HG03565 (cell line): ENCODE measurements around the gene FCRLA.
"Not testable (repeated sequence)": the region's sequence is repeated elsewhere in the genome, so short reads cannot be mapped to it uniquely, and the experiment has no call there.

ENCODE experiments used
- ATAC-seq: cut with Tn5 transposase; IDR thresholded peaks from one replicate; pipeline ENCODE4 v1.9.1; 2021; ENCODE audit warnings: mild to moderate bottlenecking, moderate library complexity; ENCODE audit not compliant: unreplicated experiment

Gene FCRLA, protein sequence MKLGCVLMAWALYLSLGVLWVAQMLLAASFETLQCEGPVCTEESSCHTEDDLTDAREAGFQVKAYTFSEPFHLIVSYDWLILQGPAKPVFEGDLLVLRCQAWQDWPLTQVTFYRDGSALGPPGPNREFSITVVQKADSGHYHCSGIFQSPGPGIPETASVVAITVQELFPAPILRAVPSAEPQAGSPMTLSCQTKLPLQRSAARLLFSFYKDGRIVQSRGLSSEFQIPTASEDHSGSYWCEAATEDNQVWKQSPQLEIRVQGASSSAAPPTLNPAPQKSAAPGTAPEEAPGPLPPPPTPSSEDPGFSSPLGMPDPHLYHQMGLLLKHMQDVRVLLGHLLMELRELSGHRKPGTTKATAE

DNA sequence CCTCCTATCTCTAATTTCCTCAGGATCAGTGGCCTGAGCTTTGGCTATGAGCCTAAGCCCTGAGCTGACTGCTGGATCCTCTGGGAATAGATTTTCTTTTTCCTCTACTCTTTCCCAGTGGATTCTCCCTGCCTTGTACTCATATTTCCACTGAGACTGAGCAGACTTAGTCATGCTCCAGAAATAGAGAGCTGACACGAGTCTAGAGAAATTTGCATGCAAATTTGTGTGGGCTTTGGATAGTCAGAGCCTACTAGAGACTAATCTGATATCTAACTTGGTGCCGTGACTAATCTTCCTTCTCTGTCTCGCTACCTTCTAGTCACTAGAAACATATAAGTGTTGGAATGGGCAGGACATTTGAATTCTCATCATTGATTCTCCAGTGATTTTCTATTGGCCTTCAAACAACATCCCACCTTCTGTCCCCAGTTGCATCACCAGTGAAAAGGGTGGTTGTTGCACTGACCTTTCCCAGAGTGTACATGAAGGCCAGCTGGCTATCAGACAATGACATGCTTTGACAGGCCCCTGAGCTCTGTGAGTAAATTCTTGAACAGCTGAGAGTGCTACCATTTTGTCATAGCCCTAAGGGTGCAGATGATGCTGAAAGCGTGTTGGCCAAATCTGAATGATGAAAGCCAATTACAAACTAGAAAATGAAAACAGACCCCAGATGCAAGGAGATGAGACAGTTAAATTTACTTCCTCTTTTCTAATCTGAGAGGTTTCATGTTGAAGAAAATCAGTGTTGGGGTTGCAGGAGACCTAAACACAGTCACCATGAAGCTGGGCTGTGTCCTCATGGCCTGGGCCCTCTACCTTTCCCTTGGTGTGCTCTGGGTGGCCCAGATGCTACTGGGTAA is at the start of gene FCRLA:
Gene FCRLA, plus strand, starts transcription at position 748 of the 866 bp plus-strand sequence. Its CDS starts 36 bp downstream, at position 784.
- peak; percentile 57 for ATAC-seq

DNA sequence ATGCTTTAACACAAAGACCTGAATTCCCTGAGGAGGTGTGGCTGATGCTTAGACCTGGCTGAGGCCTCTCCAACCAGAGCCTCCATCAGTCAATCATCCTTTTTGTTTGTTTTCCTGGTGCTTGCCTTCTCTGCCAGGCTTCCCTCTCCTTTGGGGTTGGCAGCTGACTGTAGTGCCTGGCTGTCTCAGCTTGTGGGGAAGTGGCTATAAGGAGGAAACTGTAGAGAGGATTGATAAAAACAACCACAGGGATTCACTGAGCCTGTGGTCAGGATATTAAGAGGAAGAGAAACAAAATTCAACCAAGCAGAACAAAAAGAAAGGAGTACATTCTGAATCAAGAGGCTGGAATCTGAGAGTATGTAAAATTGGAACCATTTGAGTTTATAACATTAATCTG is 48.5 kb upstream of the FCRLA start:
- ATAC-seq = not testable (repeated sequence)

DNA sequence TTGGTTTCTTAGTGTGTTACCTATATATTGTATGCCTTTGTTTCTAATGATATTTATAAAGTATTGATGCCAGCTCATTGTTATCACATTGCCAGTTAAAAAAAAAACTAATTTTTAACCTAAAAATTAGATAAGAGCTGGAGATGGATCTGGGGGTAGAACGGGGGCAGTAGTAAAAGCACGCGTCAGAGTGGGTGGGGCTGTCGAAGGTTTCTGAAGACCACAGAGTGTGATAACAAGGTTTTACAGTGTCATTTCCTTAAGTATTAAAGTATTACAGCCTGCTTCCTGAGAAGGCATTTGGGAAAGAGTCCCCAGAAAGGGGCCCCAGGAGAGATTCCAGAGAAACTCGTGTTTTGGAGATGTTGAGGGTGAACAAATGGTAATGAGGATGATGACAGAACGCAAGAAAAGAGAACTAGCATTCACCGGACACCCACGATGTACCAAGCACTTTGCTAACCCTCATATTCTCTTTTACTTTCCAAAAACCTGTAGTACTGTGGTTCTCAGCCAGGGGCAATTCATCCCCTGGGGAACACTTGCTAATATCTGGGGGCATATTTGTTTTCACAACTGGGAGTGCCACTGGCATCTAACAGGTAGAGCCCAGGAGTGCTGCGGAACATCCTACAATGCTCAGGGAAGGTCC is 45.2 kb upstream of the FCRLA start:
- not testable (repeated sequence) for ATAC-seq

DNA sequence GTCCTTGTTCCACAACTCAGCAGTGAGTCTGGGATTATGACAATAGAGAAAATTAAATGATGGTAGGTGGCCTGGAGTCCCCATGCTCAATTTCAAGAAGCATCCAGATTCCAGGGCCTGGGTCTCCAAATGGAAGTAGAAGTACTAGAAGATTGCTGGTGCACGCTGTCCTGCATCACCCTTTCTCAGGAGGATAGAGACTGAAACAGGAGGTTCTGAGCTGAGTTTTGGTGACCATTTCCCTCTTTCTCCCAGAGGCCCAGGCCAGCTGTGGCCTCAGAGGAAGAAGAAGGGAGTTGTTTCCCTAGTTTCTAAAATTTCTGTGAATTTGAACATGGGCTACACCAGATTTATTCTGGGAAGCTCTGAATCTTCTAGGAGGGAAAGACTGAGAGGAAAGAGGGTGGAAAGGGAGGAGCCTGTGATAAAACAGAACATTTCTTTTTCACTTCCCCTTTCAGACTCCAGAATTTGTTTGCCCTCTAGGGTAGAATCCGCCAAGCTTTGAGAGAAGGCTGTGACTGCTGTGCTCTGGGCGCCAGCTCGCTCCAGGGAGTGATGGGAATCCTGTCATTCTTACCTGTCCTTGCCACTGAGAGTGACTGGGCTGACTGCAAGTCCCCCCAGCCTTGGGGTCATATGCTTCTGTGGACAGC is 44.2 kb upstream of the FCRLA start, which contains the start of gene FCGR2B:
Gene FCGR2B, plus strand, starts transcription at position 460 of the 656 bp plus-strand sequence. Its CDS starts 99 bp downstream, at position 559.
- ATAC-seq = peak; percentile 62

DNA sequence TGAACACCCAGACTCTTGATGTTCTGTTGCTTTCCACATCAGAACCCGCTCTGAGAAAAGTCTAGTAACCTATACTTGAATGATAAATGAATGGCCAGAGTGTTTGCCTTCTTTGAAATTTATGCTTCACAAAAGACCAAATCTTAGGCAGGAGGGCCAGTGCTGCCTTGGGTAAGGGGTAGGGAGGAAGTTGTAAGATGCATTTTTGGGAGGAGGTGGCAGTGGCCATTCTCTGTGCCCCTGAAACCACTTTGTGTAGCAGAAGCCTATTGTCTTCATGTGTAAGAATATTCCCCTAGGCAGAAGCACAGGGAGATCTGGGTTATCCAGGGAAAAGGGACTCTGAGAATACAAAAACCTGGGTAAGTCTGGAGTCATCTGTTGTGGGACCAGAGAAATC is 43.5 kb upstream of the FCRLA start:
- not testable (repeated sequence) for ATAC-seq

DNA sequence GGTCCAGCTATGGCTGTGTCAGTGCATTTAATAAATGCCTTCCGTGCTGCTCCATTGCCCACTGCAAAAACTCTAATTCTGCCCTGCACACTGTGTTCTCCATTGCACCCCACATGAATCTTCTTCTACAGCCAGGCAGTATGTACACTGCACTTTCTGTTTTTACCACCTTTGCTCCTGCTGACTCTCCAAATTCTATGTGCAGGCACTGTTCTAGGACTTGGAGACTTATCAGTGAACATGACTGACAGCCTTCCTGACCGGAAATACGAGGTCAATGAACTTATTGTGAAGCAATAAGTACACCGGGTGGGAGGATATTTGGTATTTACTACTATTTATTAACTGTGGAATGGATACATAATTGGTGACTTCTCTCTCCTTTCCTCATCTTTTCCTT is 42.3 kb upstream of the FCRLA start:
- ATAC-seq = not testable (repeated sequence)

DNA sequence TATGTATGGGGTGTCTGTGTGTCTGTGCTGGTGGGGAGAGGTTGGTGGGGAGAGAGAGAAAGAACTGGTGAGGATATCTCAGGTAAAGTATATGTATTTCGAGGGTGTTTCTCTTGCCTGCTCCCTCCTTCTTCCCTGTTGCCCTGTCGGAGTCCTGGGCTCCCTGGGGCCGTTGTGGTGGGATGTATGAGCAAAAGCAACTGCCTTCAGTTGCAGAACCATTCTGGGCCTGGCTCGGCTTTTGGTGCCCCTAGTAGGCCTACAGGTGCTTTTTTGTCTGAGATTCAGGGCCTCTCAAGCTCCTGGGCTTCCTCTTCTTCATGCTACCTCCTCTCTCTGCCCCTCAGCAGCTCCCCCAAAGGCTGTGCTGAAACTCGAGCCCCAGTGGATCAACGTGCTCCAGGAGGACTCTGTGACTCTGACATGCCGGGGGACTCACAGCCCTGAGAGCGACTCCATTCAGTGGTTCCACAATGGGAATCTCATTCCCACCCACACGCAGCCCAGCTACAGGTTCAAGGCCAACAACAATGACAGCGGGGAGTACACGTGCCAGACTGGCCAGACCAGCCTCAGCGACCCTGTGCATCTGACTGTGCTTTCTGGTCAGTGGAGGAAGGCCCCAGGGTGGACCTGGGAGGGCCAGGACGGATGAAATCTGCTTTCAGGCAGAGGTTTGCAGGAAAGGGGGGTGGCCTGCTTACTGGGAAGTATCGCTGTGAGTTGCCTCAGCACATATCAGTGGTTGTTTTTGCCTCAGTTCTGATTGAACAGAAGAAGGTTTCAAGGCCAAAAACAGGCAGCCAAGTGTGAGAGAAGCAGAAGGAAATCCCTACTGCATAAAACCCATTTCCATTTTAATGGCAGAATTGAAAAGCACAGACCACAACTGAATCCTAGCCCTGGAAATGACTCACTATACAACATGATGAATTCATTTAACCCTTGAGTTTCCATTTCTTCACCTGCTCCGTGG is 35.7 kb upstream of the FCRLA start:
- ATAC-seq = not testable (repeated sequence)

DNA sequence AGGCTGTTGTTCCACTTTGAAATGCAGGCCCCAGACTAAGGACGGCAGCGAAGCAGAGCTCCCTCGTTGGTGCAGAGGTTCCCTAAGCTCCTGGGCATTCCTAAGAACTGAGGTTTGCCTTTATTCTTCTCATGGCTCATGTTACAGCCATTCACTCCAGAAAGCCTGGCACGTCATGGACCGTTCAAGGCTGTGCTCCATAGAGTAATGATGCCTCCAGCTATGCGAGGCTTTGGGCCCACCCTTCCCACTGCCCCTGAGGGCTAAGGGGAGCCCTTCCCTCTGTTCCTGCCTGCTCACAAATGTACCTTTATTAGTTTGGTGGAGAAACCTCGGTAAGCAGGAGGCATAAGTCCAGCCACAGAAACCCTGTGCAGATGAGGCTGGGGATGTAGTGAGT is 33.6 kb upstream of the FCRLA start:
- not testable (repeated sequence) for ATAC-seq

DNA sequence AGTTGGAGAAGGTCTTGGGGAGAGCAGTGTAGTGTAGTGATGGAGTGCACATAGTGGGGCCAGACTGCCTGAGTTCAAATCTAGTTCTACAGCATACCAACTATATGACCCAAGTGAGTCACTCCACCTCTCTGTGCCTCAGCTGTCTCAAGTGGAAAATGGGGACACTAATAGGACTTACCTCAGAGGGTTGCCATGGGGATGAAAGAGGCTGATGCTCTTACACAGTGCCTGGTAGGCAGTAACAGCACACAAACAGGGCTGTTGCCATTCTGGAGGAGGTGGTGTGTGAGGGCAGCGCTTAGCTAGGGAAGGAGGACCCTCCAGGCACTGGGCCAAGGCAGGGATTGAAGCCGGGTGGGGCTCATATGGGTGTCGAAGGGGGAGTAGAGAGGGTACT is 32.6 kb upstream of the FCRLA start:
- ATAC-seq = not testable (repeated sequence)

DNA sequence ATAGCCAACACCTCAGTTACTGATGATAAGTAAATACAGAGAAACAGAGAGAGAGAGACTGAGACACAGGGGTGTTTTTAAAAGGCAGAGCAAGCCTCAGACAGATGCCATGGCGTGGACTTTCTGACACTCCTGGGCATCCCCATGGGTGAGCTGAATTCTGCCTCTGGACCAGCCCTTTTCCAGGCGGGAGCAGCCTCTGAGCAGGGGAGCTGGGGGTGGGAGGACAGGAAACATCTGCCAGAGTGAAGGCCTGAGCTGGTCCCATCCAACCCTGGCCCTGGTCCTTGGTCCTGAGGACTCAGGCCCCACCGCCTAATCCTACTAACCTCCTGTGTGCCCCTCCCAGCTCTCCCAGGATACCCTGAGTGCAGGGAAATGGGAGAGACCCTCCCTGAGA is 32.1 kb upstream of the FCRLA start:
- not testable (repeated sequence) for ATAC-seq

DNA sequence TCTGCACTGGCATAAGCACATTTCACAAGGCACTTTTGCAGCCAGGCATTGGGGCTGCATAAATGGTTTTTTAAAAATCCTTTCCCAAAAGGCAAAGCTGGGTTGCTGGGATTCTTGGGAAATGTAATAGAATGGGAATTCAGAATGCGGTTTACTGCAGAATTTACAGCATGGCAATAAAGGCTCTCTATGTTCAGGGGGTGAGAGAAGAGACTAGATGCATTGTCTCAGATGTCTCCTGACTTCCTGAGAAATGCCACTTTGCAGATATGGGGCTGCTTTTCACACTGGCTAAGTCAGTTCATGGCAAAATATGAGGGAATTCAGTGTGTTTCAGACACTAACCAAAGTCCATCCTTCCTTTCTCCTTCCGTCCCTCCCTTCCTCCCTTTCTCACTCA is 30.6 kb upstream of the FCRLA start:
- ATAC-seq = no peak

DNA sequence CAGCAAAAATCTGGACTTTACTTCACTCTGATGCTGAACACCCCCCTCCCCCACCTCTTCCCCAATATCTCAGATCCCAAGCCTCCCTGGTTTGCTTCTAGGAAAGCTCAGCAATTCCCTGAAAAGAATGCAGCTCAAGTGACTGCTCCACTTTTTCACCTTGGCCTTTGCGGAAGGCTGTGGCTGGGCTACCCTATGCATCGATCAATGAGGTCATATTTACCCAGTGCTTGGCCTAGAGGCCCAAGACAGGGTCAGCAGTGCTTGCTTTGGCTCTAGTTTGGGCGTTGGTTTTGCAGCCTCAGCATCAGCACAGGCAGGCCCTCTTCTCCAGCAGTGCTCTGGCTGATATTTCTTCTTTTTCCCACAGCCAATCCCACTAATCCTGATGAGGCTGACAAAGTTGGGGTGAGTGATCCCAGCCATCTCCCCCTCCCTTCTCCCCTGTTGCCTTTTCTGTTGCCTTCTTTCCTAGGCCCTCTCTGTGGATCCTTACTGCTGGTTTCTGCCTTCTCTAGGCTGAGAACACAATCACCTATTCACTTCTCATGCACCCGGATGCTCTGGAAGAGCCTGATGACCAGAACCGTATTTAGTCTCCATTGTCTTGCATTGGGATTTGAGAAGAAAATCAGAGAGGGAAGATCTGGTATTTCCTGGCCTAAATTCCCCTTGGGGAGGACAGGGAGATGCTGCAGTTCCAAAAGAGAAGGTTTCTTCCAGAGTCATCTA is 29.9 kb upstream of the FCRLA start:
- ATAC-seq = no peak

DNA sequence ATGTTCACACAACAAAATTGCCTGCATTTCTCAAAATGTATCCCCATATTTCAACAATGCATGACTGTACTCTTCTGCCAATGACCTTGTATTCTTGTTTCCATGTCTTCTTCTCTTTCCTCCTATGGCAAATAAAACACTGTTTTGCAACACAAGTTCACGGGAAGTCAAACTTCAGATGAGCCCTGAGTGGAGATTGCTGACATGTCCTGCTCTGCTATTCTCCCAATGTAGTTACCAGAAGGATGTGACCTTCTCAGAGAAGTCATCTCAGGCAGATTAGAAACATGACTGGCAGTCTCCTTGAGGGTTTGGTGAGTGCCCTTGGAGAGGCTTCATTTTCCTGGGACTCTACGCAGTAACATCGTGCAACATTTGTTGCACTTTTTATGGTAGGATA is 28.5 kb upstream of the FCRLA start:
- ATAC-seq = no peak

DNA sequence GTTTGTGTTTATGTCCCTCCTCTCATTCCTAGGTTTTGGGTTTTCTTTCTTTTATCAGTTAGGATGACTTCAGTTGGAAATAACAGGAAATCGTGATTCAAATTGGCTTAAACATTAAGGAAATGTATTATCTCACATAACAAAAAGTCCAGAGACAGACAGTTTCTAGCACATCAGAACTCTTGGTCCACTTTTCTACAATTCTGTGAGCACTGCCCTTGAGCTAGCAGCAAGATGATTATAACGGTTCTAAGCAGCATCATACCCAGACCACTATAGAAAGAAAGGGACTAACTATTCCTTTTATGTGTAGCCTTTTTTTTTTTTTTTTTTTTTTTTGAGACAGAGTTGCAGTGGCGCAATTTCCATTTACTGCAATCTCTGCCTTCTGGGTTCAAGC is 25.1 kb upstream of the FCRLA start:
- ATAC-seq = no peak

DNA sequence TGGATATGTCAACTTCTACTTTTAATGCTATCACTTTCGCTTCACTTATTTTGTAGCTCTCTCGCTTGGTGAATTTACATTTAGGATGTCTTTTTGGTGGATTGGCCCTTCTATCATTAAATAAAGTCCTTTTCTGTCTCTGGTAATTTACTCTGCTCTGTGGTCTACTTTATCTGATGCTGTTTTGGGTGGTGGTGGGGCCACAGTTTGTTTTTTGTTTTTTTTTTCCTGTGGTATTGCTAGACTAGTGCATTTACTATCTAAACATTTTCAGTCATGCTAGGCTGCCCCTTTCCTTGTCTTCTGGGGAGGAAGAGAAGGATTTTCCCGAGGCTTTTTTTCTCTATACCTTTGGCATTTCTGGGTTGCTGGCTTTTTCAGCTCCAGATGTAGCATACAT is 18.1 kb upstream of the FCRLA start:
- no peak for ATAC-seq

DNA sequence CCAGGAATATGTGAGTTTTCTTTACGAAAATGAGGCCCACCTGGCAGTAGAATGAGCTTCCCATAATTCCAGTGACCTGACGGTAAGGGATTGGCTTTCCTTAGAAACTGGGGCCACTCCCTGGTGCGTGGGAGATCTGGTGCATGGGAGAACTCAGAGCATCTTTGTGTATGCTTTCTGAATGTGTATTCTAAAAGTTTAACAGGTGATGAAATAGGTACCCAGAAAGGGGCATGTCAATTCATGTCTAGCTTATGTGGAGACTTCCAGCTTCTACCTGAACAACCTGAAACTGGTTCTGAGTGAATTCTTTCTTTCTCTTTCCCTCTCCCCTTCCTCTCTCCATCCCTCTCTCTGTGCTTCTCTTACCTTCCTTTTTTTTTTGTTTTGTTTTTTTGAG is 15.2 kb upstream of the FCRLA start:
- no peak for ATAC-seq

DNA sequence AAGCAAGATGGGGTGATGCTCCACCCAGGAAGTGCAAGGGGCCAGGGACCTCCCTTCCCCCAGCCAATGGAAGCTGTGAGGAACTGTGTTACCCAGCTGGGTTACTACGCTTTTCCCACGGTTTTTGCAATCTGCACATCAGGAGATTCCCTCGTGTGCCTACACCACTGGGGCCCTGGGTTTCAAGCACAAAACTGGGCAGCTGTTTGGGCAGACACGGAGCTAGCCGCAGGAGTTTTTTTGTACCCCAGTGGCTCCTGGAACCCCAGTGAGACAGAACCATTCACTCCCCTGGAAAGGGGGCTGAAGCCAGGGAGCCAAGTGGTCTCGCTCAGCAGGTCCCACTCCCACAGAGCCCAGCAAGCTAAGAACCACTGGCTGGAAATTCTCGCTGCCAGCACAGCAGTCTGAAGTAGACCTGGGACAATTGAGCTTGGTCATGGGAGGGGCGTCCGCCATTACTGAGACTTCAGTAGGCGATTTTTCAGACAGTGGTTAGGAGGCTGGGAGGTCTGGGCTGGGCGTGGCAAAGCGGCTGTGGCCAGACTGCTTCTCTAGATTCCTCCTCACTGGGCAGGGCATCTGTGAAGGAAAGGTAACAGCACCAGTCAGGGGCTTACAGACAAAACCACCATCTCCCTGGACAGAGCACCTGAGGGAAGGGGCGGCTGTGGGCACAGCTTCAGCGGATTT is 13.9 kb upstream of the FCRLA start:
- ATAC-seq = not testable (repeated sequence)

DNA sequence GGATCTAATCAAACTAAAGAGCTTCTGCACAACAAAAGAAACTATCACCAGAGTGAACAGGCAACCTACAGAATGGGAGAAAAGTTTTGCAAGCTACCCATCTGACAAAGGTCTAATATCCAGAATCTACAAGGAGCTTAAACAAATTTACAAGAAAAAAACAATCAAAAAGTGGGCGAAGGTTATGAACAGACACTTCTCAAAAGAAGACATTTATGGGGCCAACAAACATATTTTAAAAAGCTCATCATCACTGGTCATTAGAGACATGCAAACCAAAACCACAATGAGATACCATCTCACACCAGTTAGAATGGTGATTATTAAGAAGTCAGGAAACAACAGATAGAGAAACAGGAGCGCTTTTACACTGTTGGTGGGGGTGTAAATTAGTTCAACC is 8.7 kb upstream of the FCRLA start:
- not testable (repeated sequence) for ATAC-seq
